GM20000 (cell line): ENCODE data around the gene SIAH3.
A peak's percentile ranks its signal among the peaks of the same experiment; 100 is the strongest.

Source experiments
- DNase-seq: peaks from one replicate; pipeline ENCODE4 v3.0.0; 2012; ENCODE audit warnings: low spot score
- CTCF ChIP-seq: IDR thresholded peaks from 2 replicates; pipeline ENCODE4 v1.5.1; 2012; ENCODE audit warnings: mild to moderate bottlenecking, control low read depth; ENCODE audit errors: extremely low read depth, missing control alignments

Gene SIAH3

DNA sequence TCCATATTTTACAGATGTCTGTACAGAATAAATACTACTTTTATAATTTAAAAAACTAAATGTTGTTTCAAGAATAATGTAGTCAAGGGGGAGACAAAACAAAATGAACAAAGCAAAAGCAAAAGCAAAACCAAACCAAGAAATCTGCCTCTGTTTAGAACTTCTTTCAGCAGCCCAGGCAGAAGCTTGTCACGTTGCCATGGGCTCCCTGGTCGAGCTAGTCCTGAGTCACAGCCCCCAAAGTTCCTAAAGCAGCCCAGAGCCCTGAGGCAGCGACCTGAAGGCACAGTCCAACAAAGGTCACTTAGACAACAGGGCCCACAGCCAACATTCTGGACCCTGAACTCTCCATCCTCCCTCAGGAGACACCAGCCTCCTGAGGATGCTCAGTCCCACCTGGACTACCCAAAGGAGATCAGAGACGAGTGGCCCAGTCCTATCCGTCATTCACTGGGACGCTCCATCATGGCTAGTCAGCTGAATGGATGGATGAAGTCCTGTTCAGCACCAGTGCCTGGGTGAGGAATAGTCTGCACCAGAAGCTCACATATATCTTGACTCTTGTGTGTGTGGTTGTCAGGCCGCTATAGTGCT, 41.7 kb downstream of the SIAH3 start:
- no peak for TF ChIP-seq CTCF
- no peak for DNase-seq

- no peak for TF ChIP-seq CTCF
- no peak for DNase-seq
Measured at GRCh38 chr13:45808925-45809324, 42.6 kb downstream of the SIAH3 start.

GRCh38 chr13:45807520-45808099, 43.9 kb downstream of the SIAH3 start:
- TF ChIP-seq CTCF, result peak; percentile 57
- peak; percentile 56 for DNase-seq

DNA sequence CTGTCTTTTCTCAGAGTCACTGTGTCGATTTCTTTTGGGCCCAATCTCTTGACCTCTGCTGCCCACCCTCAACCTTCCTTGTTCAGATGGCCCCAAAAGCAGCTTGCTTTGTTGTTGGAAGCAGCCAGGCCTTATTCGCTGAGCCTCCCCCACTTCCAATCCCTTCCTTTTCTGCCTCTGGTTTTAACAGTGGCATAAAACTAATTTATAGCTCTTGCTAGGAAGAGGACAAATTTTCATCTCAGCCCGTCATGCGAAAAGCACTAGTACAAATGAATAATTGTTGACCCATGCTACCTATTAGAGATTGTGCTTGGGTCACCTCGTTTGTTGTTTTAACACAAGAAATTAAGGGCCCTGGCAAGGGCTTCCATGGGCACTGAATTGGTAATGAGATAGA, 51.1 kb downstream of the SIAH3 start:
- no peak for DNase-seq
- TF ChIP-seq CTCF, result no peak

DNA sequence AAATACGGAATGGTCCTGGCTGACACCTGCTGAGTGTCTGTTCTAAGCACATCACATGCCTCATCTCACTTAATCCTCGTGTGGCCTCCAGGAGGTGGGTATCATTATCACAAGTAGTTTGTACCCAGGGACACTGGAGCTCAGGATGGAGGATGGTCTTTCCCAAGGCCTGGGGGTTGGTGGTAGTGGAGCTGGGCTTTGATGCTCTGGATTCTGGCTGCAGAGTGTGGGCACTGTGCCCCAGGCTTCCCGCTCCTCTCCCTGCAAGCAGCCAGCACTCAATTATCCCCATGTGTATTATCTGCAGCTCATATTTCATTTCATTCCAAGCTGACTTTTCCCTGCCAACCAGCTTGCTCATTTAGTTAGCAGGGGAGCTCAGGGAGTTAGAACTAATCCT, 52.1 kb downstream of the SIAH3 start:
- no peak for TF ChIP-seq CTCF
- DNase-seq, result no peak

DNA sequence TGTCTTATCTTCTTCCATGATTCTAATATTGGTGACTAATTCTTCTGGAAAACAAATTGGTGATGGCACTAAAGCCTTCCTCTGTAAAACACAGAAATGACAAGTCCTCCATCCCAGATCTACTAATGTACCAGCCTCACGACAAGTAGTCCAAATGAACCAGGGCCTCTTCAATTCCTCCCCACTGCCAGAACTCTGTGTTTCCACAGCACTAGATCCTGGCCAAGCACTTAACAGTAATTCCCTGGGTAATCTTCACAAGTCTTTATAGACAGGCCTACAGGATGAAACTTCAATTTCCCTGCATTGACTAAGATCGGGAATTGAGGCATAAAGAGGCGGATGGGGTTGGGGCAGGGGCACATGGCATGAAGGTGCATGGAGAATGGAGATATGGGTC, 52.7 kb downstream of the SIAH3 start:
- no peak for TF ChIP-seq CTCF

DNA sequence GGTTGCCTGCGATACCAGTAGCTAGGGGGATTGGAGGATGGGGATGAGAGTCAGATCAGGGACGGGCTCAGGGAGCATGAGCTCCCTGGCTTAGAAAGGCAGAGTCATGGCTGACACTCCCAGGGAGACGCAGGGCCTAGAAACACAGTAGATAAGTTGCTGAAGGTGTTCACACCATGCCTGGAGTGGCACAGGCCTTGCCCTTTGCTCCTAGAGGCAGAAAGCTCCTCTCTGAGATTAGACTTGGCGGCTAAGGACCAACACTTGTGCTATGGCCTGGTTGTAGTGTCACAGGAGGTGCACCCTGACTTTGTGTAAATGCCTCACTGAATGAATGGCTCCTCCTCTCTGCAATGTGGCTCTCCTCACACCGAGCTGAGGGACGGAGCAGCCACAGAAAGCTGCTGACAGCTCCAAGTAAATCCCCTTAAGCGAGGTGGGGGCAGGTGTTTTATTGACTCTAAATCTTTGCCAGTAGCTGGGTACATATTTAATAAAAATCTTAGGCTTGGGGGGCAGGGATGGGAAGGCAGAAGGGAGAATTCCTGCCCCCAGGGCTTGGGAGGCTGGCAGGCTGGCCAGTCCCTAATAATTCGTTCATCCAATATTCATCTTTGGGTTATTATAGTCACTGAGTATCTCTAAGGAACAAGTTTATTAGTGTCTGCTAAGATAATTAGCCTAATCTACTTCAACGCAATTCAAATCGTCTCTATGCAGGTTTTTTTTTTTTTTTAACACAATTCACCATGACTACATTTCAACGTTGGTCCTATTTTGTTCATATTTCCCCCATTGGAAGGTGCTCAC, 54.9 kb downstream of the SIAH3 start:
- DNase-seq, result no peak
- TF ChIP-seq CTCF, result no peak

More for the DNA sequence above, 52.7 kb downstream of the SIAH3 start:
- DNase-seq, result no peak
